Measurements from ENCODE around the gene DCLK1. TPM values are rescaled to one million over a fixed set of nuclear protein-coding genes. Genes with fewer than 3 reads are reported as not detected.

DCLK1 gene
- total and polyA plus RNA-seq, 4 donors = 0.04 to 0.56 (median 0.20) TPM

GRCh38 chr13:35727881-35728280 lies 403.3 kb downstream of the DCLK1 start:
- no peak overlapping the region for H3K4me3 ChIP-seq (ENCODE audit: low read depth in 1 of 3, low read length in 3 of 3)
- WGBS = 68% methylated on average over 6 of the region's 6 CpGs
- H3K9ac ChIP-seq (ENCODE audit: low read depth in 1 of 2, low read length in 2 of 2) = no peak overlapping the region
- no peaks in the 10 kb centered on the region for H3K9me3 ChIP-seq (ENCODE audit: control insufficient read depth in 4 of 4, low read length in 3 of 4)
- H3K4me1 ChIP-seq (ENCODE audit: control insufficient read depth in 4 of 4, insufficient read depth in 4 of 4, low read length in 3 of 4) = peaks cover 0 to 1% (median 0%) of the 10 kb centered on the region in 4 donors
- no peaks in the 10 kb centered on the region for H3K36me3 ChIP-seq (ENCODE audit: control insufficient read depth in 4 of 4, insufficient read depth in 3 of 4, low read depth in 1 of 4, low read length in 3 of 4)
- DNase-seq (ENCODE audit: low spot score) = no peak
- H3K27ac ChIP-seq (ENCODE audit: low read depth in 1 of 2, low read length in 2 of 2) = no peak overlapping the region
- no peaks in the 10 kb centered on the region for H3K27me3 ChIP-seq (ENCODE audit: control insufficient read depth in 4 of 4, insufficient read depth in 4 of 4, low read length in 3 of 4)
- TF ChIP-seq MAX (IDR thresholded peaks at IDR 0.05) = no peak
- no peak for TF ChIP-seq JUND (IDR thresholded peaks at IDR 0.05)
- TF ChIP-seq CTCF (IDR thresholded peaks at IDR 0.05; ENCODE audit: low read depth, low read length, missing input control) = no peak
- no peak for TF ChIP-seq TAF1 (conservative IDR thresholded peaks at IDR 0.05)
- TF ChIP-seq ATF3 (IDR thresholded peaks at IDR 0.05) = no peak
- TF ChIP-seq EGR1 (IDR thresholded peaks at IDR 0.05; ENCODE audit: low read depth in 2 of 2) = no peak
- no peak for TF ChIP-seq RXRA (IDR thresholded peaks at IDR 0.05)
- no peak for TF ChIP-seq RAD21 (IDR thresholded peaks at IDR 0.05)
- no peak for TF ChIP-seq REST (IDR thresholded peaks at IDR 0.05)
- TF ChIP-seq FOXA2 (IDR thresholded peaks at IDR 0.05) = no peak
- TF ChIP-seq HNF4G (IDR thresholded peaks at IDR 0.05) = no peak
- TF ChIP-seq HNF4A (conservative IDR thresholded peaks at IDR 0.05) = no peak
- TF ChIP-seq ZBTB33 (IDR thresholded peaks at IDR 0.05) = no peak
- no peak for TF ChIP-seq YY1 (IDR thresholded peaks at IDR 0.05)
- no peak for TF ChIP-seq SP1 (IDR thresholded peaks at IDR 0.05)
- no peak for TF ChIP-seq FOXA1 (IDR thresholded peaks at IDR 0.05)
- TF ChIP-seq GABPA (IDR thresholded peaks at IDR 0.05 in 1 of 2, conservative IDR thresholded peaks at IDR 0.05 in 1 of 2) = no peak

GRCh38 chr13:35724446-35724845 lies 406.7 kb downstream of the DCLK1 start:
- WGBS = 75% methylated on average over 6 of the region's 6 CpGs
- H3K27me3 ChIP-seq (ENCODE audit: control insufficient read depth in 4 of 4, insufficient read depth in 4 of 4, low read length in 3 of 4) = no peaks in the 10 kb centered on the region
- H3K36me3 ChIP-seq (ENCODE audit: control insufficient read depth in 4 of 4, insufficient read depth in 3 of 4, low read depth in 1 of 4, low read length in 3 of 4) = no peaks in the 10 kb centered on the region
- H3K9me3 ChIP-seq (ENCODE audit: control insufficient read depth in 4 of 4, low read length in 3 of 4) = no peaks in the 10 kb centered on the region
- peaks cover 0 to 2% (median under 1%) of the 10 kb centered on the region in 4 donors for H3K4me1 ChIP-seq (ENCODE audit: control insufficient read depth in 4 of 4, insufficient read depth in 4 of 4, low read length in 3 of 4)
- no peak overlapping the region for H3K27ac ChIP-seq (ENCODE audit: low read depth in 1 of 2, low read length in 2 of 2)
- DNase-seq (ENCODE audit: low spot score) = no peak
- H3K9ac ChIP-seq (ENCODE audit: low read depth in 1 of 2, low read length in 2 of 2) = no peak overlapping the region
- H3K4me3 ChIP-seq (ENCODE audit: low read depth in 1 of 3, low read length in 3 of 3) = no peak overlapping the region
- TF ChIP-seq RXRA (IDR thresholded peaks at IDR 0.05) (no peak), ZBTB33 (IDR thresholded peaks at IDR 0.05) (no peak), HNF4A (conservative IDR thresholded peaks at IDR 0.05) (no peak), FOXA2 (IDR thresholded peaks at IDR 0.05) (no peak), CTCF (IDR thresholded peaks at IDR 0.05; ENCODE audit: low read depth, low read length, missing input control) (no peak), EGR1 (IDR thresholded peaks at IDR 0.05; ENCODE audit: low read depth in 2 of 2) (no peak), RAD21 (IDR thresholded peaks at IDR 0.05) (no peak), HNF4G (IDR thresholded peaks at IDR 0.05) (no peak), ATF3 (IDR thresholded peaks at IDR 0.05) (no peak), GABPA (IDR thresholded peaks at IDR 0.05 in 1 of 2, conservative IDR thresholded peaks at IDR 0.05 in 1 of 2) (no peak)
